ENCODE measurements around the gene RNF169.

RNF169 gene

DNA sequence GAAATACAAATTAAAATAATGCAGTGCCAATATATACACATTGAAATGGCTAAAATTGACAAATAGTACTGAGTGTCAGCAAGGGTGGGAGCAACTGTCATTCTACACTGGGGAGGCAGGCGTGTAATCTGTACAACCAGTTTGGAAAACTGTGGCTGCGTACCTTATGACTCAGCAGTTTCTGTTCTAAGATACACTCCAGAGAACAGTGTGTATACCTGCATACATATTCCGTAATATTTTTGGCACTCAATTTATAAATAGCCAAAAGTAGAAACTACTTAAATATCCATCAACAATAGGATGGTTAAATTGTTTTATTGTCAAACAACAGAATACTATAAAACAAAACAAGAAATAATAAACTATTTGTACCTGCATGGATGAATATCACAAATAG lies 57.6 kb downstream of the RNF169 start:
- ChIA-PET POLR2A (no interaction called here), CTCF (no interaction called here)
- DNase-seq (ENCODE audit: extremely low spot score), result no peak
- TF ChIP-seq, protein P1, sequence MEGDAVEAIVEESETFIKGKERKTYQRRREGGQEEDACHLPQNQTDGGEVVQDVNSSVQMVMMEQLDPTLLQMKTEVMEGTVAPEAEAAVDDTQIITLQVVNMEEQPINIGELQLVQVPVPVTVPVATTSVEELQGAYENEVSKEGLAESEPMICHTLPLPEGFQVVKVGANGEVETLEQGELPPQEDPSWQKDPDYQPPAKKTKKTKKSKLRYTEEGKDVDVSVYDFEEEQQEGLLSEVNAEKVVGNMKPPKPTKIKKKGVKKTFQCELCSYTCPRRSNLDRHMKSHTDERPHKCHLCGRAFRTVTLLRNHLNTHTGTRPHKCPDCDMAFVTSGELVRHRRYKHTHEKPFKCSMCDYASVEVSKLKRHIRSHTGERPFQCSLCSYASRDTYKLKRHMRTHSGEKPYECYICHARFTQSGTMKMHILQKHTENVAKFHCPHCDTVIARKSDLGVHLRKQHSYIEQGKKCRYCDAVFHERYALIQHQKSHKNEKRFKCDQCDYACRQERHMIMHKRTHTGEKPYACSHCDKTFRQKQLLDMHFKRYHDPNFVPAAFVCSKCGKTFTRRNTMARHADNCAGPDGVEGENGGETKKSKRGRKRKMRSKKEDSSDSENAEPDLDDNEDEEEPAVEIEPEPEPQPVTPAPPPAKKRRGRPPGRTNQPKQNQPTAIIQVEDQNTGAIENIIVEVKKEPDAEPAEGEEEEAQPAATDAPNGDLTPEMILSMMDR (IDR thresholded peaks at IDR 0.05; ENCODE audit: control extremely low read depth, extremely low read depth, low read depth, missing control alignments), result no peak

DNA sequence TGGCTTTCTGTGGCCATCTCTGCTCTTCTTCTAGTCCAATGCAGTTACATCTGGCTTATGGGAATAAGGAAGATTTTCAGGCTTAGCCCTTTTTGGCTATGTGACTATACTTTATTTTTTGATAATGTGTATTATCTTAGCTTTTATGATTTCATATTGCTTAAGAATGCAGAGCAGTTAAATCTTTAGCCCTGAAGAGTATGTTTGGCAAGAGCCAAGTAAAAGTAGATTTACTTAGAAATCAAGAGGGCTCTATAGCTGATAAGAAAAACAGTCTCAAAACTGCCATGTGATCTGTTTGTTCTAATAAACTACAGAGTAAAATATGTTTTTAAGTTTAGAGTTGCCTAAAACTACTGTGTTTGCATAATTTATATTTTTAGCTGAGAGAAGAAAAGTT lies 61.2 kb downstream of the RNF169 start:
- TF ChIP-seq, protein P1 (IDR thresholded peaks at IDR 0.05; ENCODE audit: control extremely low read depth, extremely low read depth, low read depth, missing control alignments), result no peak
- ChIA-PET POLR2A (no interaction called here), CTCF (interaction anchor here (1.3 to 1.4 kb wide), 2 partner anchors 20 to 23 kb away, joined by 3 read pairs; no protein-coding TSS in a partner anchor)
- no peak for DNase-seq (ENCODE audit: extremely low spot score)

DNA sequence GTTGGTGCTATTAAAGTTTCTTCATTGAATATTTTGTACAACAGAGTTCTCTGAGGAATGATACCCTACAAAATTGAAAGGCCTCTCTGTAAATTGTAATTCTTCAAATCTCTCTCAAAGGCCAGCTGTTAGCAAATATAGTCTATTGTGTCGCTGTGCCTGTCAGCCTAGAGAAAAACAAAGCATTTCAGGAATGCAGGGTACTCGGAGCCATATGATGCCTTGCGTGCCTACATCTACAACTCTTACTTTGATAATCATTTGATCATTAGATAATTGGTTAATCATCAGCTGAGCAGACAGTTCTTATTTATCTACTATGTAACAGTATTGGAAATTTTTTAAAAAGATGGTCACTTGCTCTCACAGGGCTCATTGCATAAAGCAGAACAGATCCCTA lies 67.3 kb downstream of the RNF169 start:
- DNase-seq (ENCODE audit: extremely low spot score), result no peak
- POLR2A ChIA-PET, result no interaction called here
- TF ChIP-seq, protein P1 (IDR thresholded peaks at IDR 0.05; ENCODE audit: control extremely low read depth, extremely low read depth, low read depth, missing control alignments), result no peak
- CTCF ChIA-PET, result interaction anchor here (1.5 to 1.6 kb wide), 2 partner anchors 16 to 19 kb away, joined by 3 read pairs; no protein-coding TSS in a partner anchor

DNA sequence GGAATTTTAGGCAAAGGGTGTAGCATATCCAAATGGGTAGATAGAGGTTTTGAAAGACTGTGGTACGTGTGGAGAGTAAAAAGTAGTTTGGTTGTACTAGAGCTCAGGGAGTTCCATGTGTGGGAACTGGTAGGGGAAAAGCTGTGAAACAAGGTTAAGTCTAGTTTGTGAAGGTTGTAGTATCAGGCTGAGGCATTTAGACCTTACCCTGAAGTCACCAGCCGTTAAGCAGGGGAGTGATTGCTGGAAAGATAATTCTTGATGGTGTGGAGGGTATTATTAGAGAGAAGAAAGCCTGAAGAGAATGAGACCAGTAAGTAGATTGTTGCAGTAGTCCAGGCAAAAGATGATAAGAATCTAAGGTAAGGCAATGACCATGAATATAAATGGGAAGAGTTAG lies 68.0 kb downstream of the RNF169 start:
- DNase-seq (ENCODE audit: extremely low spot score), result no peak
- ChIA-PET POLR2A (no interaction called here), CTCF (interaction anchor here (1.5 to 1.6 kb wide), 2 partner anchors 16 to 18 kb away, joined by 3 read pairs; no protein-coding TSS in a partner anchor)
- TF ChIP-seq, protein P1 (IDR thresholded peaks at IDR 0.05; ENCODE audit: control extremely low read depth, extremely low read depth, low read depth, missing control alignments), result no peak

DNA sequence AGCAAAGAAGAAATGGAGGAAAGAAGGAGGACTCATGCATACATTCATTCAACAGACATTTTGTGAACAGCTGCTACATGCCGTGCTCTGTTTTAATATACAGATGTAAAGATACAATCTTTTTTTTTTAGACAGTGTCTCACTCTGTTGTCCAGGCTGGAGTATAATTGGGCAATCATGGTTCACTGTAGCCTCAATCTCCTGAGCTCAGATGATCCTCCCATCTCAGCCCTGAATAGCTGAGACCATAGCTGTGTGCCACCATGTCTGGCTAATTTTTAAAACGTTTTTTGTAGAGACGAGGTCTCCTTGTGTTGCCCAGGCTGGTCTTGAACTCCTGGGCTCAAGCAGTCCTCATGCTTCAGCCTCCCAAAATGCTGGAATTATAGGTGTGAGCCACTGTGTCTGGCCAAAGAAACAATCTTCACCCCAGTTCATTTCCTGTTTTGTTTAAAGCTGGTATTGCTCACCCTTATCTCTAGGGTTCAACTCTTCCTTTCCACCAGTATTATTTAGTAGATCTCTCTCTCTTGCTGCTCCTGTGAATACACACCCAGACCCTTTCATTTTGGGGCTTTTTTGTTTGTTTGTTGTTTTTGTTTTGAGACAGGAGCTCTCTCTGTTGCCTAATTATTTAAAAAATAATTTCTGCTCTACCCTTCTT lies 69.8 kb downstream of the RNF169 start:
- CTCF ChIA-PET, result interaction anchor here (1.0 kb wide), 1 partner anchor 53 kb away, joined by 3 read pairs; no protein-coding TSS in a partner anchor
- TF ChIP-seq, protein P1 (IDR thresholded peaks at IDR 0.05; ENCODE audit: control extremely low read depth, extremely low read depth, low read depth, missing control alignments), result no peak
- no peak for DNase-seq (ENCODE audit: extremely low spot score)
- POLR2A ChIA-PET, result no interaction called here

DNA sequence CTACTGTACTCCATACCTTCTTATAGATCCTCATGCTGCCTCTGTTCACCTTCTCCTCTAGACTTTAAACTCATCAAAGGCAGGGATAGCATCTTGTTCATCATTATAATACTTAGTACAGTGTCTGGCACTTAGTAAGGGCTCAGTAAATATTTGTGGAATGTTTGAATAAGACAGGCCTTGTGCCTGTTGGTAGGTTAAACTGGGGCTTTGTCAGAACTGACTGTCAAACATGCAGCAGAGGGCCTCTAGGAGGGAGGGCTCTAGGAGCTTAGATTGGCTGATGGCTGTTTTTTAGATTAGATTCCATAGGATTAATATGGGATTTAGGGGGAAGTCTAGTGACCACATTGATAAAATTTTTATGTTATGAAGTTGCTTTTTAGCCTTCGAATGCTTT lies 70.8 kb downstream of the RNF169 start:
- ChIA-PET CTCF (no interaction called here), POLR2A (no interaction called here)
- DNase-seq (ENCODE audit: extremely low spot score), result no peak
- TF ChIP-seq, protein P1 (IDR thresholded peaks at IDR 0.05; ENCODE audit: control extremely low read depth, extremely low read depth, low read depth, missing control alignments), result no peak

All from GM10248 (cell line).